ENCODE measurements around the gene C10orf95. TPM values are rescaled to one million over a fixed set of nuclear protein-coding genes. Genes with fewer than 3 reads are reported as not detected.
A peak's percentile ranks its signal among the peaks of the same experiment; 100 is the strongest.

The C10orf95 gene
- polyA plus RNA-seq, 2 of the 4 experiments (the other 2 are of a cell fraction): 0.12 to 0.13 TPM

DNA sequence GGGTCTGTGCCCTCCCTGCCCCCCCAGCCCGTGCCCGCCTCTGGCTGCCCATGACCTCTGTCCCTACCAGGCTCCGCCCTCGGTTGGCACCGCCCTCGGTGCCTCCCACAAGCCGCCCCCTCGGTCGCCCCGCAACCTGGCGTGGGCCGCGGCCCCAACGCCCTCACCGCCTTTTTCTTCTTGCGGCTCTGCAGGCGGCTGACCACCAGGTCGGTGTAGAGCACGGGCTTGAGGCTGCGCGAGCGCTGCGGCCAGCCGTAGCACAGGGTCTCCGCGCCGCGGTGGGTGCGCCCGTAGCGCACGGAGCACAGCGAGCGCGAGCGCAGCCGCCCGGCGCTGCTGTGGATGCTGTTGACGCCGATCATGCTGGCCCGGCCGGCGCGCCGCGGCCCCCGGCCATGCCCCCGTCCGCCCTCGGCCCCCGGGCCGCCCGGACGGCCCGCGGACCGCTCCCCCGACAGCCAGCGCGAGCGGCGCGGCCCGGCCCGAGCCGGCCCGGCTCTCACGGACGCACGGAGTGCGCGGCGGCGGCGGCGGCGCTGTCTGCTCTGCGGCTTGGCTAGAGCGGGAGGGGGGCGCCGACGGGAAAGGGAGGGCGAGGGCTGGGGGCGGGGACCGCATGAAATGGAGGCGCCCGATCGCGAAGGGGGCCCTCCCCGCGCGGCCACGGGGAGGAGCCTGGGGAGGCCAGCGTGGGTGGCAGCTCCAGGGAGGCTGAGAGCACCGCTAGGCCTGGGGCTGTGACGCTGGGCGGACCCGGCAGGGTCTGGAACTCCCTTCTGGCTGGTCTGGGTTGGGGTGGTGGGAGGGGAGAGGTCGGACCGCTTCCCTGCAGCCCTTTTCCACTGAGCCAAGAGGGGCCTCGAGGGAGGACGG is 42.4 kb downstream of the C10orf95 start:
- FAIRE-seq: no peak
- Histone ChIP-seq H3K9me3 (no peaks in the 10 kb centered on the region), H3K27ac (peak overlapping the region; percentile 36 to 73; a peak in 4 of 6 replicates), H3K4me2 (peak overlapping the region; percentile 93), H3K4me1 (peaks cover 3% of the 10 kb centered on the region; the same call in 1 of the 3 replicates), H3K4me3 (peak overlapping the region; percentile 65)
- no peak for DNase-seq (ENCODE audit: low read depth in 1 of 2, low spot score in 1 of 2)
- CTCF ChIA-PET: interaction anchor here (1.0 to 7.3 kb wide), 6 partner anchors 10 to 180 kb away, joined by 3 to 90 read pairs (median 18); partner anchors contain the start of genes FBXL15 and NFKB2
- POLR2A ChIA-PET: interaction anchor here (0.7 kb wide), 1 partner anchor 10 kb away, joined by 3 read pairs; no protein-coding TSS in a partner anchor
- 26% methylated on average over 31 of the region's 103 CpGs for WGBS (ENCODE audit: missing lambda C conversion rate)
- peak; percentile 9 to 15; a peak in 4 of 6 replicates for ATAC-seq
- TF ChIP-seq JUN (IDR thresholded peaks at IDR 0.05) (0 out of 5 replicates have a peak, but pooled peaks of 1 of the 2 experiments have one; percentile 22), FOSB (CRISPR knock-in tag; IDR thresholded peaks at IDR 0.05) (no peak)

DNA sequence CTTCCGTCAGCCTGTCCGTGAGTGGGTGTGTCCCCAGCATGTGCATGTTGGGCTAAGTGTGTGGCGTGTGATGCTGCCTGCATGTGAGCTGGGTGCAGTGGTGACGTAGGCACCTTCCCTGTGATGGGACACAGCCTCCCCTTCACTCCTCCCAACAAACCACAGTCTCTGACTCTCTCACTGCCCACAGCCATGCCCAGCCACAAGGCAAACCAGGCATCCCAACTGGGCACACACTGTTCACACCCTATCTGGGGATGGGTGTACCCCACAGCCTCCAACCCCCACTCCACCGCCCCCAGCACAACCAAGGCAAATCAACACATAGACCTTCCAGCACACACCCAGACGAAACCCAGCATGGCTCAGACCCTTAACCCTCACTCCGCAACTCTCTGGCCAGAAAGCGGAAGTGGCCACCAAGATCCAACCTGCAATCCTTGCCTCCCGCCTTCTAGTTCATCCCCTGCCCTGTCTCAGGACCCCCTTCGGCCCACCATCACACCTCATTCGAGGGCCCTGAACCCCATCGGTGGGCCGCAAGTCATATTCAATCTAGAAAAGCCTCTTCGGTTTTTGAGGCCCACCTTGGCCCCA is 43.1 kb downstream of the C10orf95 start:
- peak overlapping the region; percentile 93 for H3K4me2 ChIP-seq
- no peak overlapping the region for H3K27ac ChIP-seq
- H3K4me1 ChIP-seq: peaks cover 2% of the 10 kb centered on the region; the same call in 1 of the 3 replicates
- no peak for DNase-seq (ENCODE audit: low read depth in 1 of 2, low spot score in 1 of 2)
- WGBS (ENCODE audit: missing lambda C conversion rate): 79% methylated on average over 14 of the region's 14 CpGs
- H3K4me3 ChIP-seq: peak overlapping the region; percentile 65
- H3K9me3 ChIP-seq: no peaks in the 10 kb centered on the region
- no peak for FAIRE-seq
- TF ChIP-seq RCOR1 (IDR thresholded peaks at IDR 0.05; ENCODE audit: low read depth, low read length): no peak
- TF ChIP-seq KDM5A (IDR thresholded peaks at IDR 0.05): no peak
- TF ChIP-seq KDM1A (IDR thresholded peaks at IDR 0.05; ENCODE audit: low read depth): no peak
- TF ChIP-seq PHF8 (IDR thresholded peaks at IDR 0.05; ENCODE audit: borderline replicate concordance, low read depth): no peak
- no peak for TF ChIP-seq CBX8 (IDR thresholded peaks at IDR 0.05)
- peak; percentile 1; a peak in 1 of 6 replicates for ATAC-seq
- ChIA-PET POLR2A (no interaction called here), CTCF (interaction anchor here (0.9 to 16.2 kb wide), 7 partner anchors 9 to 179 kb away, joined by 3 to 337 read pairs (median 4); partner anchors contain the start of genes CUEDC2, FBXL15 and NFKB2)

DNA sequence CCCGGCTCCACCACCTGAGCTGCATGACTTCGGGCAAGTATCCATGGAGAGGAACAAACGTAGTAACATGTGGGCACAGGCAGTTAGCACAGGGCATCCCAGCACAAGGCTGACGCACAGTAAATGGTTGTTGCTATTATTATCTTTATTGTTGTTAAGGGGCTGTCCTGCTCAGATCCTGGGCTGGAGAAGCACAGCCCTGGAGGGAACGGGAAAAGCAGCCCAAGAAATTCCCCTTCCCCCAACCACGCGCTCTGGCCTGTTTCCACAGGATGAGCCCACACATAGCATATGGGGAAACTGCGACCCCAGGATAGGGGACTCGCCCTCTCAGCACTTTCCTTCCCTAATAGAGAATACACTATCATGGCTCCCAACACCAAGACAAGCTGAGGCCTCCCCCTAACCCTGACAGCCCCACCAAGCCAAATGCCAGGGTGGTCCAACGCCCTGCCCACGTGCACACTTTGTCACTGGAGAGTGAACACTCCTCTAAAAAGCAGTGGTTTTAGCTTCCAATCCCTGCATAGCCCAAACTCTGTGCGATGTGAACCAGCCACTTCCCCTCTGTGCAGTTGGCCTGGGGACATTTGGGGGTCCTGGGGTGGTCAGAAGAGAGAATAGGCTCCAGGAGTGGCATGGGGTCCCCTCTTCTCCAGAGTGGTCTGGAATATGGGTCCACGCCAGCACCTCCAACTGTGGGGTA is 43.8 kb downstream of the C10orf95 start:
- FAIRE-seq (no peak), DNase-seq (ENCODE audit: low read depth in 1 of 2, low spot score in 1 of 2) (no peak), ATAC-seq (no peak; a peak in 1 of 6 replicates)
- no peak overlapping the region for H3K27ac ChIP-seq
- no peaks in the 10 kb centered on the region for H3K9me3 ChIP-seq
- CTCF ChIA-PET: interaction anchor here (0.9 to 16.2 kb wide), 8 partner anchors 8 to 179 kb away, joined by 3 to 337 read pairs (median 4); partner anchors contain the start of genes CUEDC2, FBXL15 and NFKB2
- peak; percentile 94; the same call in 1 of the 2 replicates for TF ChIP-seq POLR2AphosphoS2 (conservative IDR thresholded peaks at IDR 0.05; ENCODE audit: low read length)
- no peak for TF ChIP-seq PHF8 (IDR thresholded peaks at IDR 0.05; ENCODE audit: borderline replicate concordance, low read depth)
- H3K4me1 ChIP-seq: peaks cover 2% of the 10 kb centered on the region
- WGBS (ENCODE audit: missing lambda C conversion rate): 81% methylated on average over 13 of the region's 13 CpGs
- POLR2A ChIA-PET: no interaction called here
- H3K4me2 ChIP-seq: no peak overlapping the region
- no peak overlapping the region for H3K4me3 ChIP-seq

DNA sequence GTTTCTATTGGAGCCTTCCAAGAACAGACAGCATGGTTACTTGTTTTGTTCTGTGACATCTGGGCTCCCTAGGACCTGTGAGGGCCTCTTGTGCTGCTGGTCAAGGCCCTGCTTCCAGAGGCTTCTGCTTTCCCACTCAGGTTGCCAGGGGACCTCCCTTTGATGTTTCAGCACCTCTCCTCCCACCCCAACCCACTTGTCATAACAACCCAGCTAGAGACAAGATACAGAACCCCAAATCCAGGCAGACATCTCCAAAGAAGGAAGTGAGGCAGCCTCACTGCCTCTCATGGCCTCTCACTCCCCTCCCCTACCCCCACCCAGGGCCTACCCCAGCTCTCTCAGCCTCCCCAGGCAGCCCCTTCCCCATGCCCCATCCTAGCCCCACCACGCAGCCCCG is 44.5 kb downstream of the C10orf95 start:
- WGBS (ENCODE audit: missing lambda C conversion rate): no CpG with 5 or more reads among the region's 2 CpGs
- POLR2A ChIA-PET: interaction anchor here (0.6 to 0.7 kb wide), 2 partner anchors 12 to 238 kb away, joined by 5 to 10 read pairs; no protein-coding TSS in a partner anchor

More for the DNA sequence above, 44.5 kb downstream of the C10orf95 start:
- FAIRE-seq: no peak
- CTCF ChIA-PET: interaction anchor here (0.6 to 16.2 kb wide), 10 partner anchors 12 to 334 kb away, joined by 3 to 450 read pairs (median 4); partner anchors contain the start of genes CUEDC2, ELOVL3, FBXL15 and NFKB2
- ATAC-seq: no peak
- no peaks in the 10 kb centered on the region for H3K9me3 ChIP-seq
- peaks cover 9% of the 10 kb centered on the region for H3K4me1 ChIP-seq
- TF ChIP-seq EHF (CRISPR knock-in tag; IDR thresholded peaks at IDR 0.05) (no peak), MAZ (IDR thresholded peaks at IDR 0.05; ENCODE audit: borderline replicate concordance, low read depth, low read length) (no peak), PHF8 (IDR thresholded peaks at IDR 0.05; ENCODE audit: borderline replicate concordance, low read depth) (no peak), HOXB13 (CRISPR knock-in tag; IDR thresholded peaks at IDR 0.05; ENCODE audit: low read depth) (no peak), ZC3H11A (IDR thresholded peaks at IDR 0.05) (no peak), ESRRA (IDR thresholded peaks at IDR 0.05; ENCODE audit: borderline replicate concordance, low read length) (no peak), EHMT2 (IDR thresholded peaks at IDR 0.05; ENCODE audit: low read depth) (no peak), HOXB5 (CRISPR knock-in tag; IDR thresholded peaks at IDR 0.05) (no peak), HEYL (CRISPR knock-in tag; IDR thresholded peaks at IDR 0.05) (no peak), TFCP2L1 (CRISPR knock-in tag; IDR thresholded peaks at IDR 0.05) (no peak), RAD21 (conservative IDR thresholded peaks at IDR 0.05 in 1 of 2, IDR thresholded peaks at IDR 0.05 in 1 of 2) (no peak), NFE2L2 (conservative IDR thresholded peaks at IDR 0.05; ENCODE audit: low read length) (no peak), FOSL2 (IDR thresholded peaks at IDR 0.05) (no peak), FOSL2 (CRISPR knock-in tag; IDR thresholded peaks at IDR 0.05) (no peak), ZSCAN20 (CRISPR knock-in tag; IDR thresholded peaks at IDR 0.05) (no peak), ZFP36 (IDR thresholded peaks at IDR 0.05; ENCODE audit: borderline replicate concordance, partially characterized antibody) (no peak)
- TF ChIP-seq, protein P1, sequence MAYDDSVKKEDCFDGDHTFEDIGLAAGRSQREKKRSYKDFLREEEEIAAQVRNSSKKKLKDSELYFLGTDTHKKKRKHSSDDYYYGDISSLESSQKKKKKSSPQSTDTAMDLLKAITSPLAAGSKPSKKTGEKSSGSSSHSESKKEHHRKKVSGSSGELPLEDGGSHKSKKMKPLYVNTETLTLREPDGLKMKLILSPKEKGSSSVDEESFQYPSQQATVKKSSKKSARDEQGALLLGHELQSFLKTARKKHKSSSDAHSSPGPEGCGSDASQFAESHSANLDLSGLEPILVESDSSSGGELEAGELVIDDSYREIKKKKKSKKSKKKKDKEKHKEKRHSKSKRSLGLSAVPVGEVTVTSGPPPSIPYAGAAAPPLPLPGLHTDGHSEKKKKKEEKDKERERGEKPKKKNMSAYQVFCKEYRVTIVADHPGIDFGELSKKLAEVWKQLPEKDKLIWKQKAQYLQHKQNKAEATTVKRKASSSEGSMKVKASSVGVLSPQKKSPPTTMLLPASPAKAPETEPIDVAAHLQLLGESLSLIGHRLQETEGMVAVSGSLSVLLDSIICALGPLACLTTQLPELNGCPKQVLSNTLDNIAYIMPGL (CRISPR knock-in tag; IDR thresholded peaks at IDR 0.05; ENCODE audit: borderline replicate concordance): no peak
- TF ChIP-seq, protein P2, sequence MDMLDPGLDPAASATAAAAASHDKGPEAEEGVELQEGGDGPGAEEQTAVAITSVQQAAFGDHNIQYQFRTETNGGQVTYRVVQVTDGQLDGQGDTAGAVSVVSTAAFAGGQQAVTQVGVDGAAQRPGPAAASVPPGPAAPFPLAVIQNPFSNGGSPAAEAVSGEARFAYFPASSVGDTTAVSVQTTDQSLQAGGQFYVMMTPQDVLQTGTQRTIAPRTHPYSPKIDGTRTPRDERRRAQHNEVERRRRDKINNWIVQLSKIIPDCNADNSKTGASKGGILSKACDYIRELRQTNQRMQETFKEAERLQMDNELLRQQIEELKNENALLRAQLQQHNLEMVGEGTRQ (IDR thresholded peaks at IDR 0.05): no peak
- H3K27ac ChIP-seq: no peak overlapping the region
- no peak overlapping the region for H3K4me2 ChIP-seq
- no peak overlapping the region for H3K4me3 ChIP-seq
- DNase-seq (ENCODE audit: low read depth in 1 of 2, low spot score in 1 of 2): no peak

Data from A549 (cell line).